GM19193 (cell line): ENCODE data around the gene LRRC14B.

Experiments
- POLR2A ChIP-seq: IDR thresholded peaks from 4 replicates; pipeline ENCODE4 v1.6.1; 2011; ENCODE audit not compliant: insufficient read depth, insufficient read length; ENCODE audit errors: extremely low read depth

The LRRC14B gene

DNA sequence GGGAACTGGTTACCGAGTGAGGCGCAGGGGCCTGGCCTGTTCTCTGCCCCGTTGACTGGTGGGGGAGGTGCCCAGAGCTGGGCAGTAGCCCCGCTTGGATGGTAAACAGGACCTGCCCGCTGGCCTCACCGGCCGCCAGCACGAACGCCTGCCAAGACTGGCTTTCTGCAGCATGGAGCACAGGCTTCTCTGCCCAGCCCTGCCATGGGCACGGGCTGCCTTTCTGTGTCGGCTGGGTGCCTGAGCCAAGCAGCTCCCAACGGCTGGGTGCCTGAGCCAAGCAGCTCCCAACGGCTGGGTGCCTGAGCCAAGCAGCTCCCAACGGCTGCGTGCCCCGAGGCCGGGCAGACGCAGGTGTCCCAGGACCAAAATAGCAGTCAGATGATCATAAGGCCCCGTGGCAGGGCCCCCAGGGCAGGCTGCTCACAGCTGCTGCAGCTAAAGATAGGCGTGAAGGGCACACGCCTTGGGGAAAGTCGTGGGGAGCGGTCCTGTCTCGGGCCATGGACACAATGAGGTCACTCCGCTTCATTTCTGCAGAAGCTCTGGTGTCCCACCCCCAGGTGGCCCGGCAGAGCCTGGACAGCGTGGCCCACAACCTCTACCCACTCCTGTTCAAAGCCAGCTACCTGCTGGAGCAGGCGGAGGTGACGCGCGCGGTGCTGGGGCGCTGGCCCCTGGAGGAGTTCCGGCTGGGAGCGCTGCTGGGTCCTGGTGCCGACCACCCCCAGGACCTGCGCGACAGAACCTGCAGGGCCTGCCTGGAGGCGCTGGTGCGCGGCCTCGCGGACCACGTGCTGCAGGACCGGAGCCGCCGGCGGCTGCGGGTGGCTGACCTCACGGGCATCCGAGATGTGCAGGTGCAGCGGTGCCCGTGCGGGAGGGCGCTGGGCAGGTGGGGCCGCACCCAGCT, at the start of gene LRRC14B:
TSS of gene LRRC14B (plus strand) at position 460 of the 913 bp plus-strand sequence. CDS start at position 504, 44 bp downstream.
- TF ChIP-seq POLR2A = no peak

- TF ChIP-seq POLR2A = no peak
Observed at GRCh38 chr5:141761-142160, 49.5 kb upstream of the LRRC14B start.

DNA sequence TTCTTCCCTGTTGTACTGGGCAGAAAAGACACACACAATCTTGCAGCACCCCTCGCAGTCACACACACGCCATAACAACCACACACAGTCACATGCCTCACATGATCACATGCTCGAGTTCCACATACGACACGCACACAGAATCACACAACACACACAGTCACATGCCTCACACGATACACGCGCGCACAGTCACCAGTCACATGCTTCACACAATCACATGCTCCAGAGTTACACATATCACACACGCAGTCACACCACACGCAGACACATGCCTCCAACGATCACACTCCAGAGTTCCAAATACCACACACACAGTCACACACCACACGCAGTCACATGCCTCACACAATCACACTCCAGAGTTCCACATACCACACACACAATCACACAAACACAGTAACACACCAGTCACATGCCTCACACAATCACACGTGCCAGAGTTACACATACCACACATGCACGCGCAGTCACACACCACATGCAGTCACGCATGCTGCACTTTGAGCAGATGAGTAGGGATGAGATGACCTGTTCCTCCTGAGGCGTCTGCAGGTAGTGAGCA, 49.0 kb upstream of the LRRC14B start:
- TF ChIP-seq POLR2A = no peak

- no peak for TF ChIP-seq POLR2A
Observed at GRCh38 chr5:143041-143440, 48.3 kb upstream of the LRRC14B start.

- no peak for TF ChIP-seq POLR2A
Observed at GRCh38 chr5:144941-145340, 46.4 kb upstream of the LRRC14B start.

- no peak for TF ChIP-seq POLR2A
Observed at GRCh38 chr5:145585-146323, 45.5 kb upstream of the LRRC14B start.

- TF ChIP-seq POLR2A = no peak
Observed at GRCh38 chr5:147751-148150, 43.5 kb upstream of the LRRC14B start.

GRCh38 chr5:149745-150485, 41.4 kb upstream of the LRRC14B start:
- TF ChIP-seq POLR2A = no peak

GRCh38 chr5:150746-151145, 40.5 kb upstream of the LRRC14B start:
- no peak for TF ChIP-seq POLR2A

- TF ChIP-seq POLR2A = no peak
Observed at GRCh38 chr5:152077-152476, 39.2 kb upstream of the LRRC14B start.

DNA sequence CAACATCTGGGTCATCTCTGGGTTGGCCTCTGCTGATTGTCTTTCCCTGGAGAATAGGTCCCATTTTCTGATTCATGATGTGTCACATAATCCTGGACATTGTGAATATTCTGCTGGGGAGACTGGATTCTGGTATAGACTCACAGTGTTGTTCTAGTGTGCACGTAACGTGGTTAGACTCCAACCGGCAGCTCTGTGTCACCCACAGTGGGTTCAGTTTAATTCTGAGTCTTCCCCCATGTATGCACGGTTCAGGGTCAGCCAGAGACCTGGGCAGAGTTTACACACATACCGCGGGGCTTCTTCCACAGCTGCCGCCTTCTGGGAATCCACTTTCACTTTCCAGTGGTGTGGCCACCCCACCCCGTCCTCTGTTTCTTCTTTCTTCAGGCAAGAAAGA, 38.0 kb upstream of the LRRC14B start:
- TF ChIP-seq POLR2A = no peak

- TF ChIP-seq POLR2A = no peak
Observed at GRCh38 chr5:154236-154635, 37.1 kb upstream of the LRRC14B start.

- TF ChIP-seq POLR2A = no peak
Observed at GRCh38 chr5:154826-155225, 36.5 kb upstream of the LRRC14B start.

DNA sequence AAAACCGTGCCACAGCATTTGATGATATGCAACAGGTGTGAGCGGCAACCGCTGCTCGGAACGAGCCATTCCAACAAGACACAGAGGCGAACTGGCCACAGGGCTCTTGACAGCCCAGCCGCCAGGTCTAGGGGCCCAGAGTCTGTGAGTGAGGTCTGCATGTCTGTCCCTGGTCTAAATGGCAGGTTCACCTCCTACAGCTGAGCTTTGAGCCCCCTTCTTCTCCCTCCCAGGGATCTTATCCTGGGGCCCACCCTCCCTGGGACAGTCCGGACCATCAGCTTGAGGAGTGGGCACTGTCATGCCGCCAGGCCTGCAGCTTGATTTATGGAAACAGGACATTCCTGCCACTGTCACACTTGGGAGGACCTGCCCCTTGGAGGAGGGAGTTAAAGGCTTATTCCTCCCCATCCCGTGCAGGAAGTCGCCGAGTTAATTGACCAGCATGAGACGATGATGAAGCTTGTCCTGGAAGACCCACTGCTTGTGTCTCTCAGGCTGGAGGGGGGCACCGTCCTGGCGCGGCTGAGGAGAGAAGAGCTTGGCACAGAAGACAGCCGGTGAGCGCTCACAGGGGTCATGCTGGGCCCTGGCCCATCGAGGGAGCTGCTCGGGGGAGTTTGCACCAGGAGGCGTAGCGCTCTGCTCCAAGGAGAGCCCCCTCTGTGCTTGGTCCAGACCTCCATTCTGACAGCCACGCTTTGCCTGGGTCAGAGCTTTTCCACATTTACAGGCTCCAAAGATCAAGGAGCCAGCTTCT, 35.5 kb upstream of the LRRC14B start:
- no peak for TF ChIP-seq POLR2A
